Skeletal muscle tissue (tissue), 4 donors: ENCODE data around the gene KREMEN1. TPM values are rescaled to one million over a fixed set of nuclear protein-coding genes. Genes with fewer than 3 reads are reported as not detected.

ENCODE experiments used
- H3K27ac ChIP-seq: one replicate; pipeline ENCODE4 v1.7.0; 2013; ENCODE audit warnings: mild to moderate bottlenecking, low read depth, low read length, inconsistent platforms
- H3K27me3 ChIP-seq, 3 donors: one replicate each; pipeline ENCODE4 v1.7.0; 2013; ENCODE audit warnings: low read length in 3 of 3; ENCODE audit not compliant: control insufficient read depth in 3 of 3, insufficient read depth in 3 of 3
- H3K36me3 ChIP-seq, 3 donors: one replicate each; pipeline ENCODE4 v1.7.0; 2013; ENCODE audit warnings: low read length in 3 of 3; ENCODE audit not compliant: control insufficient read depth in 3 of 3, insufficient read depth in 3 of 3
- H3K4me1 ChIP-seq, 3 donors: one replicate each; pipeline ENCODE4 v1.7.0; 2013; ENCODE audit warnings: low read length in 3 of 3, mild to moderate bottlenecking in 3 of 3; ENCODE audit not compliant: control insufficient read depth in 3 of 3, insufficient read depth in 3 of 3
- H3K4me3 ChIP-seq, 3 donors: one replicate each; pipeline ENCODE4 v1.7.0; 2013; ENCODE audit warnings: low read length in 3 of 3
- H3K9ac ChIP-seq, 3 donors: one replicate each; pipeline ENCODE4 v1.7.0; 2013; ENCODE audit warnings: low read length in 3 of 3, mild to moderate bottlenecking in 3 of 3, moderate library complexity in 2 of 3, low read depth in 1 of 3
- H3K9me3 ChIP-seq, 3 donors: one replicate each; pipeline ENCODE4 v1.7.0; 2013; ENCODE audit warnings: low read length in 3 of 3; ENCODE audit not compliant: control insufficient read depth in 3 of 3
- total RNA-seq: library from RNA; depleted of rRNA; stranded (reverse); fragments of >200 nt; gene quantifications from one replicate; pipeline ENCODE4 v1.2.3, GENCODE V29; 2014
- donor health status: Osteomylitis.

The KREMEN1 gene
- total RNA-seq, 1 donor from 2014 or later = 43.8 TPM

DNA sequence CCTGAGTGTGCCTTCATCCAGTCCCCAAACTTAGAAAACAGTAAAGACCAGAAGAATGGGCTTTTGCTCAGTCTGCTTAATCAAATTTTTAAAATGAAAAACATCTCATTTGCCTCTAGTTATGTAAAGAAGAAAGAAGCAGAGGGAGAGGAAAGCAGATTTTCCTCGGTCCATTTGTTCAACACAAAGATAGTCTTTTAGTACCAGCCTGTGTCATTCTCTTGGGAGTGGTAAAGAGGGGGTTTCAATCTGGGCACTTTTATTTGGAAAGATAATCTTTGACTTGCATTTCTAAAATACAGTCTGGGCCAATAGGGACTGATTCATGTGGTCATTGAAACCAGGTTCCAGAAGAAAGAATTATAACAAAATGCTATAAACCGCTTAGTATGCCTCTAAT, 29.5 kb downstream of the KREMEN1 start:
- Histone ChIP-seq H3K27ac (no peak overlapping the region), H3K9ac (no peak overlapping the region), H3K9me3 (no peaks in the 10 kb centered on the region), H3K27me3 (no peaks in the 10 kb centered on the region), H3K36me3 (peaks cover 3 to 15% (median 4%) of the 10 kb centered on the region in 3 donors), H3K4me3 (no peak overlapping the region), H3K4me1 (no peaks in the 10 kb centered on the region)

DNA sequence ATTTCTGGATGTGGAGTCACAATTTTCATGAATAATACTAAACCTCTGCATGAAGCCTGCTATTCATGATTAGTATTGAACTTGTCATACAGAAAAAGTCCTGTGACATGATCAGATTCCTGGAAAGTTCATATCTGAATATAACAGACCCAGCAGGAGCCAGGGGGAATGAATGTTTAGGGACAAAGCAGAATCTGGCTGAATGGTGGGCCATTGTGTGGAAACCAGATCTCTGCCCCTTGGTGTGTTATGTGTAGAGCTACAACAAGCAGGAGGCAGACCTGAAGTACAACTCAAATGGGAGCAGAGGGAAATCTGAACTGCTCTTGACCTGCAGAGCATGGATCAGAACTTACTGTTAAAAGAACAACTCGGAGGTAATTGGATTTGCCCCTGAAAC, 30.3 kb downstream of the KREMEN1 start:
- Histone ChIP-seq H3K4me3 (no peak overlapping the region), H3K9ac (no peak overlapping the region), H3K4me1 (no peaks in the 10 kb centered on the region), H3K9me3 (no peaks in the 10 kb centered on the region), H3K36me3 (peaks cover 3 to 15% (median 4%) of the 10 kb centered on the region in 3 donors), H3K27me3 (no peaks in the 10 kb centered on the region), H3K27ac (no peak overlapping the region)

DNA sequence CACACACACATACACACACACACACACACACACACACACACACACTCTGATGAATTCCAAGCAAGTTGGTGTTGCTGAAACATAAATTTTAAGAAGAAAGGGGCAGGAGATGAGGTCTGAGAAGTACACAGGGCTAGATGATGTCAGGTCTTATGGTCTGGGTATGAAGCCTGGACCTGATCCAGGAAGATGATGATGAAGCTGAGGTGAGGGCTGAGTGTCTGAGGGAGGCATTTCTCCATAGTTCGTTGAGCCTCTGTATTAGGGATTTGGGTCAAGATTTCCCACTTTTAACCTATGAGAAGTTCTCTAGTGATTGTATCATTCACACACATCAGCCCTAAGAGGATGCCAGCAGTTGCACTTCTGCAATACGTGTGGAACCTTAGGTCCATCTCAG, 32.6 kb downstream of the KREMEN1 start:
- H3K4me3 ChIP-seq = no peak overlapping the region
- no peaks in the 10 kb centered on the region for H3K27me3 ChIP-seq
- no peak overlapping the region for H3K27ac ChIP-seq
- no peaks in the 10 kb centered on the region for H3K4me1 ChIP-seq
- H3K9ac ChIP-seq = no peak overlapping the region
- H3K36me3 ChIP-seq = peaks cover 0 to 8% (median 2%) of the 10 kb centered on the region in 3 donors
- H3K9me3 ChIP-seq = no peaks in the 10 kb centered on the region

DNA sequence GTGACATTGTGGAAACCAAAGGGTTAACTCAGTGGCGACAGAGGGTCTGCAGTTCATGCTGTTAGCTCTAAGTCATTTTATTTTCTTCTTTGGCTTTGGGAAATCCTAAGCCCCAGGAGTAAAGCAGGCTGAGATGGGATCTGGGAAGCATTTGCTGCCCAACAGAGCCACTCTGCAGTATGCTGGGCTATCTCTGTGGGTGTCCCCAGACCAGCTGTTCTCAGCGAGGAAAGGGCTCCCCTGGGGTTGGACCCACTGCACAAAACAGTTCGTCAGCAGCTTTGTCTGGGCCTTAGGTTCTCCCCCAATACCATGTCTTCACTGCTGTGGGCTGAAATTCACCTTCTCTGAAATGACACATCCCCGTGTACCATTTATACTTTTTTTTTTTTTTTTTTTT, 34.0 kb downstream of the KREMEN1 start:
- Histone ChIP-seq H3K9me3 (no peaks in the 10 kb centered on the region), H3K27ac (no peak overlapping the region), H3K4me3 (no peak overlapping the region), H3K9ac (no peak overlapping the region), H3K36me3 (peaks cover 0 to 5% (median 5%) of the 10 kb centered on the region in 3 donors), H3K4me1 (no peaks in the 10 kb centered on the region), H3K27me3 (no peaks in the 10 kb centered on the region)

DNA sequence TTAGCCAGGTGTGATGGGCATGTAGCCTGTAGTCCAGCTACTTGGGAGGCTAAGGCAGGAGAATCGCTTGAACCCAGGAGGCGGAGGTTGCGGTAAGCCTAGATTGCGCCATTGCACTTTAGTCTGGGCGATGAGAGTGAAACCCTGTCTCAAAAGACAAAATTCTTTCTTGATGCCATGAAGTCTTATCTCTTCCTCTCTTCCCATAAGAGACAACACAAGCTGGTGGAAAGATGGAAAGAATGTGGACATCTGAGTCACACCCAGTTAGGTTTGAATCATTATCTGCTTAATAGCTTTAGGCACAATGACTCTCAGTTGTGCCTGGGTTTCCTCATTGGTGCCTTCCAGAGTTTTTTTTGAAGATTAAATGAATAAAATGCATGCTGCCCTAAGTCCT, 35.3 kb downstream of the KREMEN1 start:
- H3K27ac ChIP-seq = no peak overlapping the region
- no peaks in the 10 kb centered on the region for H3K27me3 ChIP-seq
- H3K36me3 ChIP-seq = peaks cover 0 to 5% (median 2%) of the 10 kb centered on the region in 3 donors
- no peak overlapping the region for H3K4me3 ChIP-seq
- no peaks in the 10 kb centered on the region for H3K9me3 ChIP-seq
- H3K9ac ChIP-seq = no peak overlapping the region
- H3K4me1 ChIP-seq = no peaks in the 10 kb centered on the region

DNA sequence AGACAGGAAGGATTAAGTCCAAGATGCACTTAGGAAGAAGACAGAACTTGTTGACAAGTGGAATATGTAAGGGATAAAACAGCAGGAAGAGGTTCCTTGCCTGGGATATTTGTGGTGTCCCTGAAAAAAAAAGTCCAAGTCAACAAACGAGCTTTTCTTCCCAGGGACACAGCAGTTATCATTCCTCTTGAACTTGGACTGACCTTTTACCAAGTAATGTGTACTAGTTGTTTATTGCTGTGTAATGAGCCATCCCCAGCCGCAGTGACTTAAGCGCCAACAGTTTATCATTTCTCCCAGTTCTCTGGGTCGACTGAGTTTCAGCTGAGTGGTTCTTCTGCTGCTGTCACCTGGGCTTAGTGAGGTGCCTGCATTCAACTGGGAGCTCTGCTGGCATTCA, 37.0 kb downstream of the KREMEN1 start:
- no peak overlapping the region for H3K4me3 ChIP-seq
- H3K27ac ChIP-seq = no peak overlapping the region
- no peaks in the 10 kb centered on the region for H3K4me1 ChIP-seq
- H3K9ac ChIP-seq = no peak overlapping the region
- H3K27me3 ChIP-seq = no peaks in the 10 kb centered on the region
- H3K36me3 ChIP-seq = peaks cover 0 to 5% (median 2%) of the 10 kb centered on the region in 3 donors
- H3K9me3 ChIP-seq = no peaks in the 10 kb centered on the region

DNA sequence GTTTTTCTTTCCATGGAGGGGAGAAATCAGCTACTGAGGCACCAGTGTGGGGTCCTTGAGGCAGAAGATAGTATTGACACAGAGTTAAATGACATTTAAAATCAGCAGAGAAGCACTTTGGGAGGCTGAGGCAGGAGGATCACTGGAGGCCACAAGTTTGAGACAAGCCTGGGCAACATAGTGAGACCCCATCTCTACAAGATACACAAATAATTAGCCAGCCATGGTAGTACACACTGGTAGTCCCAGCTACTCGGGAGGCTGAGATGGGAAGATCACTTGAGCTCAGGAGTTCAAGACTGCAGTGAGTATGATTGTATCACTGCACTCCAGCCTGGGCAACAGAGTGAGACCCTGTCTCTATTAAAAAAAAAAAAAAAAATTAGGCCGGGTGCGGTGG, 38.1 kb downstream of the KREMEN1 start:
- Histone ChIP-seq H3K4me1 (no peaks in the 10 kb centered on the region), H3K27ac (no peak overlapping the region), H3K36me3 (peaks cover 0 to 3% (median 2%) of the 10 kb centered on the region in 3 donors), H3K27me3 (no peaks in the 10 kb centered on the region), H3K4me3 (no peak overlapping the region), H3K9ac (no peak overlapping the region), H3K9me3 (no peaks in the 10 kb centered on the region)

DNA sequence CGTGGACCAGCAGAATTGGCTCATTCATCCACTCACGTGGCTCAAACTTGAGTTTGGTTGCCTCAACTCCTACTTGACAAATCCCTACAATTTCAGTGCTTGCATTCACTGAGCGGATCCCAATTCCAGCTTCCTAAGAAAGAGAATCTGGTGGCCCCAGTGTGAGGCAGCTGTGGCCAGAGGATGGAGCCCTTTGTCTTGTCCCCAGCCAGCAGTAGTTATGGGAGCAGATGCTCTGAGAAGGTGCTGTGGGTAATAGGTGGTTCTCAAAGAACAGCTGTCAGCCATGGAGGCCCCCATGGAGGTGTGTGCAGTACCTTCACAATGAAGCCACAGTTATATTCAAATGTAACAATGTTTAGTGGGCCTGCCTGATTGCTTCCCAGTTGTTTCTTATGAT, 39.3 kb downstream of the KREMEN1 start:
- Histone ChIP-seq H3K4me3 (no peak overlapping the region), H3K27ac (peak overlapping the region; percentile 8), H3K4me1 (no peaks in the 10 kb centered on the region), H3K27me3 (no peaks in the 10 kb centered on the region), H3K9ac (no peak overlapping the region), H3K9me3 (no peaks in the 10 kb centered on the region), H3K36me3 (peaks cover 0 to 3% (median 2%) of the 10 kb centered on the region in 3 donors)

DNA sequence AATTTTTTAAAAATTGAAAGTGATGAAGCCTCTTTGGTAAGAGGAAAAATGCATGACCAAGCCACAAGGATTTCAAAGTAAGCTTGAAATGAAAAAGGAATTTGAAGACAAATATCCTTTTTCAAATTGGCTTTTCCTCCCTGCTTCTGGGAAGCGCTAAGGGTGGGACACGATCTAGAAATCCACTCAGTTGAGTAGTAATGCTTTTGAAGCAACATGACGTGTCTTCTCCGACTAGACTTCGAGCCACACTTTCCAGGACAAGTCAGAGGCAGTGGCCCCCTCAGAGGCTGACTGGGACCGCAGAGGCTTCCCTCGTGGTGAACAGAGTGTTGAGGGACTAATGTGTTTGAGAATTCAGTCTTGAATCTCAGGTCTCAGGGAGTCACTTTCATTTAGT, 39.8 kb downstream of the KREMEN1 start:
- H3K9ac ChIP-seq = no peak overlapping the region
- peak overlapping the region; percentile 34 for H3K27ac ChIP-seq
- H3K4me3 ChIP-seq = no peak overlapping the region
- H3K27me3 ChIP-seq = no peaks in the 10 kb centered on the region
- H3K36me3 ChIP-seq = peaks cover 0 to 3% (median 2%) of the 10 kb centered on the region in 3 donors
- no peaks in the 10 kb centered on the region for H3K9me3 ChIP-seq
- no peaks in the 10 kb centered on the region for H3K4me1 ChIP-seq

DNA sequence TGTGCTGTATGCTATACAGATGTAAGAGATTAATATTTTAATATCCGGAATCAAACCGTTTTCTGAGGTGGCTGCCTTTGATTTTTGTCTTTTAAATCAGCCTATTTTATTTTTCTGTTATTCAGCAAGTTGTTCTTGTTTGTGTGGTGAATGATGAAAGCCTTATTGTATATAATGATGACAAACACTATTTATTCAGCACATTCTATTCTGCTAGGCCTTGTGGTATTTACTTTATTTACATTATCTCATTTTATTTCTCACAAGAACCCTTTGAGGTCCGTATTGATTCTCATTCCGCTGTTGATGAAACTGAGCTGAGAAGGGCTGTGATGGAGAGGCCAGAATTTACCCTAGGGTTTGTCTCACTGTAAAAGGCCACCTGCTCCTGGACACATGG, 40.5 kb downstream of the KREMEN1 start:
- no peak overlapping the region for H3K9ac ChIP-seq

DNA sequence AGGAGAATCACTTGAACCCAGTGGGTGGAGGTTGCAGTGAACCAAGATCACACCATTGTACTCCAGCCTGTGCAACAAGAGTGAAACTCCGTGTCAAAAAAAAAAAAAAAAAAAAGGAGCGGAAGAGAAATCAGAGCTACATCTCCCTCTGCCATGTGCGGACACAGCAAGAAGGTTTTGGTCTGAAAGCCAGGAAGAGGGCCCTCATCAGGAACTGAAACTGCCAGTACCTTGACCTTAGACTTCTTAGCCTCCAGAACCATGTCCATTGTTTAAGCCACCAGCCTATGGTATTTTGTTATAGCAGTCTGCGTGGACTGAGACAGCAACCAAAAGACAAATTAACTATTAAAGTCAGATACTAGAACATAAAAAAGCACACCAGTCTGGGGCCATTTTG, 41.6 kb downstream of the KREMEN1 start:
- Histone ChIP-seq H3K27ac (no peak overlapping the region), H3K27me3 (no peaks in the 10 kb centered on the region), H3K4me3 (no peak overlapping the region), H3K36me3 (peaks cover 2 to 3% (median 2%) of the 10 kb centered on the region in 3 donors), H3K9ac (no peak overlapping the region), H3K4me1 (no peaks in the 10 kb centered on the region), H3K9me3 (no peaks in the 10 kb centered on the region)

More for the DNA sequence above, 40.5 kb downstream of the KREMEN1 start:
- Histone ChIP-seq H3K9me3 (no peaks in the 10 kb centered on the region), H3K4me1 (no peaks in the 10 kb centered on the region), H3K4me3 (no peak overlapping the region), H3K27me3 (no peaks in the 10 kb centered on the region), H3K36me3 (peaks cover 2 to 3% (median 2%) of the 10 kb centered on the region in 3 donors), H3K27ac (peak overlapping the region; percentile 34)
